Liver (tissue), 9 donors: ENCODE results near the gene LPP. TPM values are rescaled to one million over a fixed set of nuclear protein-coding genes. Genes with fewer than 3 reads are reported as not detected.

Source experiments
- DNase-seq: peaks from one replicate; pipeline ENCODE4 v3.0.0-alpha.2; 2017; ENCODE audit warnings: low spot score
- H3K27ac ChIP-seq, 2 donors: one replicate each; pipeline ENCODE4 v1.7.0; 2013; ENCODE audit warnings: inconsistent platforms in 2 of 2, low read length in 2 of 2, control low read depth in 1 of 2, low read depth in 1 of 2, mild to moderate bottlenecking in 1 of 2
- H3K27me3 ChIP-seq, 4 donors: one replicate each; pipeline versions ENCODE4 v1.6.1 to v1.7.0; 2013; ENCODE audit warnings: low read length in 3 of 4, inconsistent platforms in 1 of 4, mild to moderate bottlenecking in 1 of 4, moderate library complexity in 1 of 4; ENCODE audit not compliant: control insufficient read depth in 4 of 4, insufficient read depth in 4 of 4
- H3K36me3 ChIP-seq, 4 donors: one replicate each; pipeline versions ENCODE4 v1.6.1 to v1.7.0; 2013; ENCODE audit warnings: low read length in 3 of 4, mild to moderate bottlenecking in 3 of 4, low read depth in 1 of 4, moderate library complexity in 1 of 4; ENCODE audit not compliant: control insufficient read depth in 4 of 4, insufficient read depth in 3 of 4
- H3K4me1 ChIP-seq, 4 donors: one replicate each; pipeline versions ENCODE4 v1.6.1 to v1.7.0; 2013; ENCODE audit warnings: low read length in 3 of 4, mild to moderate bottlenecking in 3 of 4, moderate library complexity in 1 of 4; ENCODE audit not compliant: control insufficient read depth in 4 of 4, insufficient read depth in 4 of 4
- H3K4me3 ChIP-seq, 3 donors: one replicate each; pipeline versions ENCODE4 v1.6.1 to v1.7.0; 2013; ENCODE audit warnings: low read length in 3 of 3, control low read depth in 1 of 3, low read depth in 1 of 3, mild to moderate bottlenecking in 1 of 3
- H3K9ac ChIP-seq, 2 donors: one replicate each; pipeline ENCODE4 v1.7.0; 2013; ENCODE audit warnings: low read length in 2 of 2, mild to moderate bottlenecking in 2 of 2, moderate library complexity in 2 of 2, control low read depth in 1 of 2, low read depth in 1 of 2
- H3K9me3 ChIP-seq, 4 donors: one replicate each; pipeline versions ENCODE4 v1.6.1 to v1.7.0; 2013; ENCODE audit warnings: low read length in 3 of 4; ENCODE audit not compliant: control insufficient read depth in 4 of 4
- FOXA1 ChIP-seq: IDR thresholded peaks from 2 replicates; pipeline ENCODE4 v1.6.1; 2016; ENCODE audit warnings: antibody characterized with exemption
- FOXA2 ChIP-seq: IDR thresholded peaks from 2 replicates; pipeline ENCODE4 v1.6.1; 2016; ENCODE audit warnings: antibody characterized with exemption
- HNF4A ChIP-seq, 2 donors: conservative IDR thresholded peaks; 2 replicates each; pipeline ENCODE4 v1.6.1; 2016; ENCODE audit warnings: antibody characterized with exemption in 2 of 2, mild to moderate bottlenecking in 2 of 2
- HNF4G ChIP-seq: IDR thresholded peaks from 2 replicates; pipeline ENCODE4 v1.6.1; 2016; ENCODE audit warnings: antibody characterized with exemption
- JUND ChIP-seq, 2 donors: IDR thresholded peaks; 2 replicates each; pipeline ENCODE4 v1.6.1; 2016; ENCODE audit warnings: antibody characterized with exemption in 2 of 2
- NR2F2 ChIP-seq: IDR thresholded peaks from 2 replicates; pipeline ENCODE4 v1.6.1; 2016; ENCODE audit warnings: antibody characterized with exemption
- RAD21 ChIP-seq, 2 donors: IDR thresholded peaks; 2 replicates each; pipeline ENCODE4 v1.6.1; 2016; ENCODE audit warnings: antibody characterized with exemption in 2 of 2, mild to moderate bottlenecking in 2 of 2
- RXRA ChIP-seq, 2 donors: IDR thresholded peaks; 2 replicates each; pipeline ENCODE4 v1.6.1; 2017 to 2018; ENCODE audit warnings: antibody characterized with exemption in 2 of 2, mild to moderate bottlenecking in 1 of 2
- SP1 ChIP-seq: IDR thresholded peaks from 2 replicates; pipeline ENCODE4 v1.6.1; 2018; ENCODE audit warnings: antibody characterized with exemption, mild to moderate bottlenecking
- TAF1 ChIP-seq: conservative IDR thresholded peaks from 2 replicates; pipeline ENCODE4 v1.6.1; 2016; ENCODE audit warnings: antibody characterized with exemption, mild to moderate bottlenecking
- YY1 ChIP-seq: IDR thresholded peaks from 2 replicates; pipeline ENCODE4 v1.6.1; 2016; ENCODE audit warnings: antibody characterized with exemption, mild to moderate bottlenecking
- WGBS: extraction: QIAGEN DNeasy Blood & Tissue Kit; methylation state at CpG from one replicate; pipeline ENCODE4 v1.1.7; 2013; 5-methylcytosine and 5-hydroxymethylcytosine counted together
- polyA plus RNA-seq, 2 donors: library from polyadenylated mRNA; stranded (reverse) in 1 of 2; unstranded in 1 of 2; fragments of 200-250 nt in 1 of 2; fragments of >200 nt in 1 of 2; fragmentation: Nextera tagmentation in 1 of 2; extraction: Ambion mirVana in 1 of 2; gene quantifications; one replicate each; pipeline versions ENCODE4 v1.2.1 to v1.2.3, GENCODE V29; 2013 to 2015
- total RNA-seq, 2 donors: library from RNA; depleted of rRNA; stranded (reverse); fragments of >200 nt; gene quantifications; one replicate each; pipeline ENCODE4 v1.2.3, GENCODE V29; 2014
- TF ChIP-seq, protein P1 (sequence below): IDR thresholded peaks from 2 replicates; pipeline ENCODE4 v1.6.1; 2016; ENCODE audit warnings: antibody characterized with exemption
- TF ChIP-seq, protein P2 (sequence below): IDR thresholded peaks from 2 replicates; pipeline ENCODE4 v1.6.1; 2016; ENCODE audit warnings: antibody characterized with exemption, mild to moderate bottlenecking
- TF ChIP-seq, protein P3 (sequence below): IDR thresholded peaks from 2 replicates; pipeline ENCODE4 v1.6.1; 2016; ENCODE audit warnings: antibody characterized with exemption
- TF ChIP-seq, protein P4 (sequence below): IDR thresholded peaks from 2 replicates; pipeline ENCODE4 v1.6.1; 2016; ENCODE audit warnings: antibody characterized with exemption
- TF ChIP-seq, protein P5 (sequence below): fragments of 150-350 bp; IDR thresholded peaks from 2 replicates; pipeline ENCODE4 v1.5.1; 2017; ENCODE audit warnings: improper control_type of control experiment, low read depth, low read length; ENCODE audit not compliant: missing input control
- donor health status: healthy.
- donor health status: healthy.
- donor health status: healthy.
- donor health status: healthy.
- donor health status: healthy.

LPP gene
- total and polyA plus RNA-seq, 4 donors, result 3.3 to 53.7 (median 28.2) TPM

DNA sequence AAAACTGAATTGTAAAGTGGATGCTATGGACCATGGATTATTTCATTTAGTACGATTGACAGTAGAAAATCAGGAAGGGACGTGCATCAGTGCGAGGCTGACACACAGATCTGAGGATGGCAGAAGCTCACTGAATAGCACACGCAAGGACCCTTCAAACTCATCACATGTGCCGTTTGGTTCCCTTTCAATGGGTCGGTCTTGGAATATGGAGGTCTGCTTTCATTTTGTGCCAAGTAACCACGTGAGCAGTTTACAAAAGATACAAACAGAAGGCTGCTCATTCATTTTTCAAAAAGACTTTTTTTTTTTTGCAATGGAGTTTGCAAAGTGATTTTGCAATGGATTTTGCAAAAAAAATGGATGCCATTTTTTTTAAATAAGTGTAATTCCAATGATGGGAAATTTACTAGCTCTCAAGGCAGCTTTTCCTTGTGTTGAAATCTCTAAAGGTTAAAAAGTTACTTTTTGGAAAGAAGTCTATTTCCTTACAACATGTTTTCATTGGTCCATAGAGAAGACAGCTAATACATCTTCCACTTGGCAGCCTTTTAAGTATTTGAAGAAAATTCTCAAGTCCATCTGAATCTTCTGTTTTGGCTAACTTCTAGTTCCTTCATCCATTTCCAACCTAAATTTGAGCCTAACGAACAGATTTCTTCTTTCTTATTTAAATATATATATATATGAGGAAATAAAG is 625.5 kb downstream of the LPP start:
- Histone ChIP-seq H3K4me3 (peak overlapping the region in 1 of 3 donors; percentile 12), H3K27ac (peak overlapping the region in 1 of 2 donors; percentile 54), H3K36me3 (no peaks in the 10 kb centered on the region), H3K4me1 (peaks cover 13 to 42% (median 28%) of the 10 kb centered on the region in 4 donors), H3K9me3 (no peaks in the 10 kb centered on the region), H3K9ac (no peak overlapping the region), H3K27me3 (no peaks in the 10 kb centered on the region)
- TF ChIP-seq, protein P1, sequence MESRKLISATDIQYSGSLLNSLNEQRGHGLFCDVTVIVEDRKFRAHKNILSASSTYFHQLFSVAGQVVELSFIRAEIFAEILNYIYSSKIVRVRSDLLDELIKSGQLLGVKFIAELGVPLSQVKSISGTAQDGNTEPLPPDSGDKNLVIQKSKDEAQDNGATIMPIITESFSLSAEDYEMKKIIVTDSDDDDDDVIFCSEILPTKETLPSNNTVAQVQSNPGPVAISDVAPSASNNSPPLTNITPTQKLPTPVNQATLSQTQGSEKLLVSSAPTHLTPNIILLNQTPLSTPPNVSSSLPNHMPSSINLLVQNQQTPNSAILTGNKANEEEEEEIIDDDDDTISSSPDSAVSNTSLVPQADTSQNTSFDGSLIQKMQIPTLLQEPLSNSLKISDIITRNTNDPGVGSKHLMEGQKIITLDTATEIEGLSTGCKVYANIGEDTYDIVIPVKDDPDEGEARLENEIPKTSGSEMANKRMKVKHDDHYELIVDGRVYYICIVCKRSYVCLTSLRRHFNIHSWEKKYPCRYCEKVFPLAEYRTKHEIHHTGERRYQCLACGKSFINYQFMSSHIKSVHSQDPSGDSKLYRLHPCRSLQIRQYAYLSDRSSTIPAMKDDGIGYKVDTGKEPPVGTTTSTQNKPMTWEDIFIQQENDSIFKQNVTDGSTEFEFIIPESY, result no peak
- TF ChIP-seq RXRA (IDR thresholded peaks at IDR 0.05) (no peak), NR2F2 (no peak), TAF1 (no peak), JUND (IDR thresholded peaks at IDR 0.05) (no peak), HNF4G (no peak), RAD21 (IDR thresholded peaks at IDR 0.05) (no peak)
- TF ChIP-seq, protein P2, sequence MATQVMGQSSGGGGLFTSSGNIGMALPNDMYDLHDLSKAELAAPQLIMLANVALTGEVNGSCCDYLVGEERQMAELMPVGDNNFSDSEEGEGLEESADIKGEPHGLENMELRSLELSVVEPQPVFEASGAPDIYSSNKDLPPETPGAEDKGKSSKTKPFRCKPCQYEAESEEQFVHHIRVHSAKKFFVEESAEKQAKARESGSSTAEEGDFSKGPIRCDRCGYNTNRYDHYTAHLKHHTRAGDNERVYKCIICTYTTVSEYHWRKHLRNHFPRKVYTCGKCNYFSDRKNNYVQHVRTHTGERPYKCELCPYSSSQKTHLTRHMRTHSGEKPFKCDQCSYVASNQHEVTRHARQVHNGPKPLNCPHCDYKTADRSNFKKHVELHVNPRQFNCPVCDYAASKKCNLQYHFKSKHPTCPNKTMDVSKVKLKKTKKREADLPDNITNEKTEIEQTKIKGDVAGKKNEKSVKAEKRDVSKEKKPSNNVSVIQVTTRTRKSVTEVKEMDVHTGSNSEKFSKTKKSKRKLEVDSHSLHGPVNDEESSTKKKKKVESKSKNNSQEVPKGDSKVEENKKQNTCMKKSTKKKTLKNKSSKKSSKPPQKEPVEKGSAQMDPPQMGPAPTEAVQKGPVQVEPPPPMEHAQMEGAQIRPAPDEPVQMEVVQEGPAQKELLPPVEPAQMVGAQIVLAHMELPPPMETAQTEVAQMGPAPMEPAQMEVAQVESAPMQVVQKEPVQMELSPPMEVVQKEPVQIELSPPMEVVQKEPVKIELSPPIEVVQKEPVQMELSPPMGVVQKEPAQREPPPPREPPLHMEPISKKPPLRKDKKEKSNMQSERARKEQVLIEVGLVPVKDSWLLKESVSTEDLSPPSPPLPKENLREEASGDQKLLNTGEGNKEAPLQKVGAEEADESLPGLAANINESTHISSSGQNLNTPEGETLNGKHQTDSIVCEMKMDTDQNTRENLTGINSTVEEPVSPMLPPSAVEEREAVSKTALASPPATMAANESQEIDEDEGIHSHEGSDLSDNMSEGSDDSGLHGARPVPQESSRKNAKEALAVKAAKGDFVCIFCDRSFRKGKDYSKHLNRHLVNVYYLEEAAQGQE, result no peak
- TF ChIP-seq, protein P3, sequence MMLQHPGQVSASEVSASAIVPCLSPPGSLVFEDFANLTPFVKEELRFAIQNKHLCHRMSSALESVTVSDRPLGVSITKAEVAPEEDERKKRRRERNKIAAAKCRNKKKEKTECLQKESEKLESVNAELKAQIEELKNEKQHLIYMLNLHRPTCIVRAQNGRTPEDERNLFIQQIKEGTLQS, result no peak
- DNase-seq, result no peak
- 91% methylated on average over 8 of the region's 8 CpGs for WGBS

DNA sequence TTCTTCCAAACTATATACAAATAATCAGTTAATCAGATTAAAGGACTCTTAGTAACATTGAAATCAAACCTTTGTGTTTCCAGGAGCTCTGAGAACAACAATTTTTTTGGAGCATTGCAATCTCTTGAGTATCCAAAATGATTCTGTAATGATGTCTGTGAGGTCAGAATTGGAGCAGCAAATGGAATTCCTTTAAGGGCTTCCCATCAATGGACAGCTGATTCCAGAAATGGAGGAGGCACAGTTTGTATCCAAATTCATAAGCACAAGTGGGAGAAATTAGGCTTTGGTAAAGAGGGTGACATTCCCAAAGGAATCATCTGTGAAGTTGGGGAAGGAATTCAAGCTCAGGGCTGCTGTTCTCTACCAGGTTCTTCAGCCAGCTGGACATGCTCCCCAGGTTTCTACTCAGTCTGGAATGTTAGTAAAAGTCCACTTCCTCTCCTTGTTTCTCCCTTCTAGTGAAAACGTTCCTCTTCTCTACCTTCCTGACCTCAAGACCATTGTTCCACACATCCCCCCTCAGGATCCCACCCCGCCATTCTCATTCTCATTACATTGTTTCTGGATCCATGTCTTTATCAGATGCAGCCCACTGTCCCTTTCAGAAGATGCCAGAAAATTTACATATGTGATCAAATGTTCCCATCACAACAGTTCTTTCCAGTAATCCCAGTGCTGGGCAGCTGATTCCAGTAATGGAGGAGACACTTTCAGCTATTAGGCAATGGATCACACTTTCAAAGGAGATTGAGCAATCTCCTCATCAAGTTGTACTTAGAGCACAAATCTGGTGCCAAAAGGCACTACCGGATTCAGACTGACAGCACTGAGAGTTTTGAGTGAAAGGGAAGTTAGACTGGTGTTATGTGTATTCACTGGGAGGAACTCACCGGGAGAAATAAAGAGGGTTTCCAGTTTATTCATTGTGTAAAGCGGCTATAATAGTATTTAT is 626.5 kb downstream of the LPP start:
- no peak for DNase-seq
- H3K27ac ChIP-seq, result peak overlapping the region; percentile 54 to 61
- peaks cover 13 to 42% (median 27%) of the 10 kb centered on the region in 4 donors for H3K4me1 ChIP-seq
- peak overlapping the region in 1 of 3 donors; percentile 22 for H3K4me3 ChIP-seq
- H3K27me3 ChIP-seq, result no peaks in the 10 kb centered on the region
- peak overlapping the region in 1 of 2 donors; percentile 74 for H3K9ac ChIP-seq
- H3K9me3 ChIP-seq, result no peaks in the 10 kb centered on the region
- H3K36me3 ChIP-seq, result no peaks in the 10 kb centered on the region
- WGBS, result 51% methylated on average over 5 of the region's 5 CpGs
- TF ChIP-seq TAF1 (no peak), FOXA2 (peak; percentile 74), SP1 (peak; percentile 85), YY1 (peak; percentile 90), HNF4A (conservative IDR thresholded peaks at IDR 0.05) (peak; percentile 84 to 85), FOXA1 (peak; percentile 57), JUND (IDR thresholded peaks at IDR 0.05) (peak; percentile 90 to 91), HNF4G (peak; percentile 62), RAD21 (IDR thresholded peaks at IDR 0.05) (peak; percentile 62)
- TF ChIP-seq, protein P4, sequence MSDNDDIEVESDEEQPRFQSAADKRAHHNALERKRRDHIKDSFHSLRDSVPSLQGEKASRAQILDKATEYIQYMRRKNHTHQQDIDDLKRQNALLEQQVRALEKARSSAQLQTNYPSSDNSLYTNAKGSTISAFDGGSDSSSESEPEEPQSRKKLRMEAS, result peak; percentile 95
- TF ChIP-seq, protein P1, result peak; percentile 86
- TF ChIP-seq, protein P5, sequence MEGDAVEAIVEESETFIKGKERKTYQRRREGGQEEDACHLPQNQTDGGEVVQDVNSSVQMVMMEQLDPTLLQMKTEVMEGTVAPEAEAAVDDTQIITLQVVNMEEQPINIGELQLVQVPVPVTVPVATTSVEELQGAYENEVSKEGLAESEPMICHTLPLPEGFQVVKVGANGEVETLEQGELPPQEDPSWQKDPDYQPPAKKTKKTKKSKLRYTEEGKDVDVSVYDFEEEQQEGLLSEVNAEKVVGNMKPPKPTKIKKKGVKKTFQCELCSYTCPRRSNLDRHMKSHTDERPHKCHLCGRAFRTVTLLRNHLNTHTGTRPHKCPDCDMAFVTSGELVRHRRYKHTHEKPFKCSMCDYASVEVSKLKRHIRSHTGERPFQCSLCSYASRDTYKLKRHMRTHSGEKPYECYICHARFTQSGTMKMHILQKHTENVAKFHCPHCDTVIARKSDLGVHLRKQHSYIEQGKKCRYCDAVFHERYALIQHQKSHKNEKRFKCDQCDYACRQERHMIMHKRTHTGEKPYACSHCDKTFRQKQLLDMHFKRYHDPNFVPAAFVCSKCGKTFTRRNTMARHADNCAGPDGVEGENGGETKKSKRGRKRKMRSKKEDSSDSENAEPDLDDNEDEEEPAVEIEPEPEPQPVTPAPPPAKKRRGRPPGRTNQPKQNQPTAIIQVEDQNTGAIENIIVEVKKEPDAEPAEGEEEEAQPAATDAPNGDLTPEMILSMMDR, result no peak
